ENCODE data around the gene ATP11A. TPM values are rescaled to one million over a fixed set of nuclear protein-coding genes. Genes with fewer than 3 reads are reported as not detected.

Gene ATP11A
- total RNA-seq, 2 donors from 2014 or later, result 15.8 to 19.6 TPM

DNA sequence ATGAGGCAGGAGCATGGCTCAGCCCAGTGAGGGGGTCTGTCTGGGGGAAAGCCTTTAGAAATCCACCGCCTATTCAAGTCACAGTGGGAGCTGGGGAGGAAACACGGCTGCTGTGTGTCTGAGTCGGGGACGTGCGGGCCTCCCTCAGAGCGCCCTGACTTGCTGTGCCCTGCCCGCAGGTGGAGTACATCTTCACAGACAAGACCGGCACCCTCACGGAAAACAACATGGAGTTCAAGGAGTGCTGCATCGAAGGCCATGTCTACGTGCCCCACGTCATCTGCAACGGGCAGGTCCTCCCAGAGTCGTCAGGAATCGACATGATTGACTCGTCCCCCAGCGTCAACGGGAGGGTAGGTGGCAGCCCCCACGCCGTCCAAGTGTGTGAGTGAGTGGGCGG is 141.4 kb downstream of the ATP11A start:
- TF ChIP-seq, protein P1, sequence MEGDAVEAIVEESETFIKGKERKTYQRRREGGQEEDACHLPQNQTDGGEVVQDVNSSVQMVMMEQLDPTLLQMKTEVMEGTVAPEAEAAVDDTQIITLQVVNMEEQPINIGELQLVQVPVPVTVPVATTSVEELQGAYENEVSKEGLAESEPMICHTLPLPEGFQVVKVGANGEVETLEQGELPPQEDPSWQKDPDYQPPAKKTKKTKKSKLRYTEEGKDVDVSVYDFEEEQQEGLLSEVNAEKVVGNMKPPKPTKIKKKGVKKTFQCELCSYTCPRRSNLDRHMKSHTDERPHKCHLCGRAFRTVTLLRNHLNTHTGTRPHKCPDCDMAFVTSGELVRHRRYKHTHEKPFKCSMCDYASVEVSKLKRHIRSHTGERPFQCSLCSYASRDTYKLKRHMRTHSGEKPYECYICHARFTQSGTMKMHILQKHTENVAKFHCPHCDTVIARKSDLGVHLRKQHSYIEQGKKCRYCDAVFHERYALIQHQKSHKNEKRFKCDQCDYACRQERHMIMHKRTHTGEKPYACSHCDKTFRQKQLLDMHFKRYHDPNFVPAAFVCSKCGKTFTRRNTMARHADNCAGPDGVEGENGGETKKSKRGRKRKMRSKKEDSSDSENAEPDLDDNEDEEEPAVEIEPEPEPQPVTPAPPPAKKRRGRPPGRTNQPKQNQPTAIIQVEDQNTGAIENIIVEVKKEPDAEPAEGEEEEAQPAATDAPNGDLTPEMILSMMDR (IDR thresholded peaks at IDR 0.05), result no peak
- no peak for DNase-seq
- no peak overlapping the region for H3K27ac ChIP-seq
- no peak overlapping the region for H3K4me3 ChIP-seq
- H3K9me3 ChIP-seq, result no peaks in the 10 kb centered on the region
- H3K36me3 ChIP-seq, result no peaks in the 10 kb centered on the region
- no peaks in the 10 kb centered on the region for H3K4me1 ChIP-seq
- no peaks in the 10 kb centered on the region for H3K27me3 ChIP-seq
- intact Hi-C loops (cut with DNase I), result no loop called here
- H3K9ac ChIP-seq (ENCODE audit: low read depth in 2 of 2, low read length in 2 of 2), result no peak overlapping the region

DNA sequence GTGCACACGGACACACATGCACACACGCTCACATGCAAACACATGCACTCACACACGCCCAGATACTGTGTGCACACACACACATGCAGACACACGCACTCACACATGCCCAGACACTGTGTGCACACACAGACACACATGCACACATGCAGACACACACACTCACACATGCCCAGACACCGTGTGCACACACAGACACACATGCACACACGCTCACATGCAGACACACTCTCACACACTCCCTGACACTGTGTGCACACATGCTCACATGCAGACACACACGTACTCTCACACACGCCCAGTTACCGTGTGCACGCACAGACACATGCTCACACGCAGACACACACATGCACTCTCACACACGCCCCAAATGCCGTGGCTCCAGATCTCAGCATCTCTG is 142.0 kb downstream of the ATP11A start:
- no peaks in the 10 kb centered on the region for H3K27me3 ChIP-seq
- TF ChIP-seq, protein P1 (IDR thresholded peaks at IDR 0.05), result no peak
- no peaks in the 10 kb centered on the region for H3K36me3 ChIP-seq
- intact Hi-C loops (cut with DNase I), result no loop called here
- no peak for DNase-seq
- H3K27ac ChIP-seq, result no peak overlapping the region
- H3K4me3 ChIP-seq, result no peak overlapping the region
- H3K9ac ChIP-seq (ENCODE audit: low read depth in 2 of 2, low read length in 2 of 2), result no peak overlapping the region
- H3K9me3 ChIP-seq, result no peaks in the 10 kb centered on the region
- H3K4me1 ChIP-seq, result no peaks in the 10 kb centered on the region

DNA sequence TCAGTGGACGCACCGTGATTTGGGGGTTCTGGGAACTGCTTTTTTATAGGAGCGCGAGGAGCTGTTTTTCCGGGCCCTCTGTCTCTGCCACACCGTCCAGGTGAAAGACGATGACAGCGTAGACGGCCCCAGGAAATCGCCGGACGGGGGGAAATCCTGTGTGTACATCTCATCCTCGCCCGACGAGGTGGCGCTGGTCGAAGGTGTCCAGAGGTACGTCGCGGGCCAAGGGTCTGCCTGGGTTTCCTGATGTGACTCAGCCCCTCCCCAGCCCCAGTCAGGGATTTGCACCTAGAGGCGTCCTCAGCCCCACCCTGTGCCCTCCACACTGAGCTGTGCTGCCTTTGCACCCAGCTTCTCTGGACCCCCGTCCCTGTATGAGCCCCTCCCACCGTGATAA is 143.0 kb downstream of the ATP11A start:
- no peaks in the 10 kb centered on the region for H3K27me3 ChIP-seq
- H3K9ac ChIP-seq (ENCODE audit: low read depth in 2 of 2, low read length in 2 of 2), result no peak overlapping the region
- intact Hi-C loops (cut with DNase I), result no loop called here
- H3K27ac ChIP-seq, result no peak overlapping the region
- H3K9me3 ChIP-seq, result no peaks in the 10 kb centered on the region
- TF ChIP-seq, protein P1 (IDR thresholded peaks at IDR 0.05), result no peak
- no peak overlapping the region for H3K4me3 ChIP-seq
- no peaks in the 10 kb centered on the region for H3K4me1 ChIP-seq
- DNase-seq, result no peak
- no peaks in the 10 kb centered on the region for H3K36me3 ChIP-seq

DNA sequence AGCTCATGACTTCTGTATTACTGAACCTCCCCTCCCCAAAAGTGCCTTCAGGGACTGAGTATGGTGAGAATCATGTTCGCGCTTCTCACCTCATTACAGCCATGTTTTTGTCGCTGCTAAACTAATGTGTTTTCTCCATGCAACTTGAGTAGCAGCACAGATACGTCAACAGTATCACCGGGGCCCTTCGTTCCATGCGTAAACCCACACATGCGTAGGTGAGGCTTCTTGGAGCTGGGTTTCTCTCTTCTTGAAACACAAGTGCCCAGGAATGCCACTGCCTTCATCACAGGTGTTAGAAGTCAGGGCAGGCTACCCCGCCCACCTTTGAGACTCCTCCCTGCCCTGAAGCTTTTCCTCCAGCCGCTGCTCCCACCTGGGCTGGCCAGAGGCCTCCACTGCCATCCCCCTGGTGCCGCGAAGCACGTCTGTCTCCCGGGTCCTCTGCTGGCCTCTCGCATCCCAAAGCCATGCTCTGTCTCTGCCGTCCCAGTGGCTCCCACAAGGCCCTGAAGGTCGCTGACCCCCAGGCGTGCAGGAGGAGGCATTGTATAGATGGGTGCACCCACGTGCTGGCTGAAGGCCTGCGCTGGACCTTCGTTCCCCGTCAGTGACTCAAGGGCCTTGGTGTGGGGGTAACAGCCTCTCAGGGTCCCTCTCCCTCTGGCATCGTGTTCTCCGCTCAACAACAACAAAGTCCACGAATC is 143.9 kb downstream of the ATP11A start:
- no peaks in the 10 kb centered on the region for H3K9me3 ChIP-seq
- no peaks in the 10 kb centered on the region for H3K4me1 ChIP-seq
- no peak overlapping the region for H3K4me3 ChIP-seq
- H3K27ac ChIP-seq, result no peak overlapping the region
- no peaks in the 10 kb centered on the region for H3K36me3 ChIP-seq
- TF ChIP-seq, protein P1 (IDR thresholded peaks at IDR 0.05), result no peak
- no peak for DNase-seq
- H3K27me3 ChIP-seq, result no peaks in the 10 kb centered on the region
- intact Hi-C loops (cut with DNase I), result no loop called here
- no peak overlapping the region for H3K9ac ChIP-seq (ENCODE audit: low read depth in 2 of 2, low read length in 2 of 2)

DNA sequence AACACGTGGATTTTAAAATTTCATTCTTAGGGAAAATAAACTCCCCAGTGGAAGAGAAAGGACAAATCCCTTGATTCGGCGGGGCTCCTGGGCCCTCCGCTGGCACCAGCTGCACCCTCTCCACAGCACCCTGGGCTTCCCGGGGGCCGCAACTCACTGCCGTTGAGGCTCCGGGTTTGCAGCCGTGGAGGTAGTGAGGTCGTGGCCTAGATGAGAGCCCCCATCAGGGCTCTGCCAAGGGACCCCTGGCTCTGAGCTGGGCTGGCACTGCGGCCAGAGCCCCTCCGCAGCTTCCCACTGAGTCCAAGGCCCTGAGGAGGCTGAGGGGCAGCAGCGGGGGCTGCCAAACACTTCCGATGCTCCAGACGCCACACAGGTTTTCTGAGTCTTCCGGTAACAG is 145.5 kb downstream of the ATP11A start:
- no peak overlapping the region for H3K4me3 ChIP-seq
- TF ChIP-seq, protein P1 (IDR thresholded peaks at IDR 0.05), result no peak
- H3K27ac ChIP-seq, result no peak overlapping the region
- H3K9ac ChIP-seq (ENCODE audit: low read depth in 2 of 2, low read length in 2 of 2), result no peak overlapping the region
- H3K4me1 ChIP-seq, result no peaks in the 10 kb centered on the region
- H3K27me3 ChIP-seq, result no peaks in the 10 kb centered on the region
- H3K9me3 ChIP-seq, result no peaks in the 10 kb centered on the region
- H3K36me3 ChIP-seq, result no peaks in the 10 kb centered on the region
- intact Hi-C loops (cut with DNase I), result no loop called here
- no peak for DNase-seq

All from colonic mucosa (tissue), 4 donors.